GM21390 (cell line): ENCODE data around the gene APOBEC3F.
"Not testable (repeated sequence)": the region's sequence is repeated elsewhere in the genome, so short reads cannot be mapped to it uniquely, and the experiment has no call there.

Source experiments
- ATAC-seq: cut with Tn5 transposase; IDR thresholded peaks from one replicate; pipeline ENCODE4 v1.9.1; 2021; ENCODE audit not compliant: unreplicated experiment

Gene APOBEC3F

DNA sequence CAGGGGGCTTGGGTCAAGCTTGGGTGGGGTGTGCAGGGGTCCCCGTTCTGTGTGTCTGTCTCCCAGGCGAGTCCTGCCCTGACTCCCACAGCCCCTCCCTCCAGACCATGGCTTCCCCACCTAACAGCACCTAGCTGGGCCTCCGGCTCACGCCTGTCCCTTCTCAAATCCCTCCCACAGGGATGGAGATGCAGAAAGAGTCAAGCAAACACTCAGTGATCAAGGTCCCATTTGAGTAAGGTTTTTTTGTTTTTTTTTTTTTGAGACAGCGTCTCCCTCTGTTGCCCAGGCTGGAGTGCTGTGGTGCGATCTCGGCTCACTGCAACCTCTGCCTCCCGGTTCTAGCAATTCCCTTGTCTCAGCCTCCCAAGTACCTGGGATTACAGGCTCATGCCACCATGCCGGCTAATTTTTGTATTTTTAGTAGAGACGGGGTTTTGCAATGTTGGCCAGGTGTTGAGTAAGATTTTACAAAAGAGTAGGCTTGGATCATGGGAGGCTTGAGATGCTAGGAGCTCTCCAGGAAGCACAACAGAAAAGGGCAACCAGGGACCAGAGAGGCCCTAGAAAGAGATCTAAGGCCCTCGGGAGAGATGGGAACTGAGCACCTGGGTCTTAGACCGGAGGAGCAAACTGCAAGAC, 14.0 kb upstream of the APOBEC3F start:
- no peak for ATAC-seq

DNA sequence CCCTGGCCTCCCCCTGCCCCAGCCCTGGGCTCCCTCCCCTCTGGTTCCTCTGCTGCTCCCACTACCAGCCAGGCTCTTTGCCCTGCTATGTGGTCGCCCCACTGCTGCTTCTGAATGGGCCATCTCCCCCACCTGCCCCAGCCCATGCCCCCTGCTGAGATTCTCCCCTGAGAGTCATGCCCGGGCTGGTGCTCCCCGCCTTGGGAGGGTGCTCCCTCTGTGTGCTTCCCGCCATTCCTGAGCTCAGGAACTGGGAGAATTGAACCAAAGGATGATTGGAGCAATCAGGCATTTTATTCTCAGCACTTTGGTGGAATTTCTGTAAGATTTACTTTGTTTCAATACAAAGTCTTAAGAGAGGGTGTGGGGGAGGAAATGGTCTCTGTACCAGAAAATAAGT, 12.9 kb upstream of the APOBEC3F start:
- ATAC-seq = no peak

DNA sequence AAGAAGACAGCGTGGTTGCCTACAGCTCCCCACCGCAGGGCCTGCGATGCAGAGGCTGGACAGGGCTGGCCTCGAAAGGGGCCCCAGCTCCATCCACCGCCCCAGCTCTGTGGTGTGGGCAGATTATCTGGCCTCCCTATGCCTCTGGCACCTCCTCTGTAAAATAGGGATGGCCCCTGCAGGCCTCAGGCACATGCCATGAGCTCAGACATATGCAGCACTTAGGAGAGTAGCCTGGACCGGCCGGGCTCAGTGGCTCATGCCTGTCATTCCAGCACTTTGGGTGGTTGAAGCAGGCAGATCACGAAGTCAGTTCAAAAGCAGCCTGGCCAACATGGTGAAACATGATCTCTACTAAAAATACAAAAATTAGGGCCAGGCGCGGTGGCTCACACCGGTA, 12.4 kb upstream of the APOBEC3F start:
- ATAC-seq = no peak

DNA sequence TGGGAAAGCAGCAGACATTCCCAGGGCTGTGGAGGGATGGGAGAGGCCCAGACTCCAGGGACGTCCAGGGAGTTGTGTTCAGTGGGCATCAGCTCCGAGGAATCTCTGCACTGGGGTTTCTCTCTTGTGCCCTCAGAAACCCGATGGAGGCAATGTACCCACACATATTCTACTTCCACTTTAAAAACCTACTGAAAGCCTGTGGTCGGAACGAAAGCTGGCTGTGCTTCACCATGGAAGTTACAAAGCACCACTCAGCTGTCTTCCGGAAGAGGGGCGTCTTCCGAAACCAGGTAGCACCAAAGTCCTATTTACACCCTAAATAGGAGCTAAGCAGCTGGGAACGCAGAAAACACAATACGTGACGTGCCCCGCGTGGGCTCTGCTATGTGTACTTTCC, 11.4 kb upstream of the APOBEC3F start:
- no peak for ATAC-seq

DNA sequence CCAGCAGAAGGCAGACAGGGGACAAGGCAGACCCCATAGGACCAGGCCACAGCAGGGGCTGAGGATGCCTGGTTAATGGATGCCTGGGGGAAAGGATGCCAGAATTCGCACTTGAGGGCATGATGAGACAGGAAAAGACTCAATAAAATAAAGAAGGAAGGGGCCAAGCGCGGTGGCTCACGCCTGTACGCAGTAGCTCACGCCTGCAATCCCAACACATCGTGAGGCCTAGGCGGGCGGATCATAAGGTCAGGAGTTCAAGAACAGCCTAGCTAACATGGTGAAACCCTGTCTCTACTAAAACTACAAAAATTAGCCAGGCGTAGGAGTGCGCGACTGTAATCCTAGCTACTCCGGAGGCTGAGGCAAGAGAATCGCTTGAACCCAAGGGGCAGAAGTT, 10.0 kb upstream of the APOBEC3F start:
- no peak for ATAC-seq

DNA sequence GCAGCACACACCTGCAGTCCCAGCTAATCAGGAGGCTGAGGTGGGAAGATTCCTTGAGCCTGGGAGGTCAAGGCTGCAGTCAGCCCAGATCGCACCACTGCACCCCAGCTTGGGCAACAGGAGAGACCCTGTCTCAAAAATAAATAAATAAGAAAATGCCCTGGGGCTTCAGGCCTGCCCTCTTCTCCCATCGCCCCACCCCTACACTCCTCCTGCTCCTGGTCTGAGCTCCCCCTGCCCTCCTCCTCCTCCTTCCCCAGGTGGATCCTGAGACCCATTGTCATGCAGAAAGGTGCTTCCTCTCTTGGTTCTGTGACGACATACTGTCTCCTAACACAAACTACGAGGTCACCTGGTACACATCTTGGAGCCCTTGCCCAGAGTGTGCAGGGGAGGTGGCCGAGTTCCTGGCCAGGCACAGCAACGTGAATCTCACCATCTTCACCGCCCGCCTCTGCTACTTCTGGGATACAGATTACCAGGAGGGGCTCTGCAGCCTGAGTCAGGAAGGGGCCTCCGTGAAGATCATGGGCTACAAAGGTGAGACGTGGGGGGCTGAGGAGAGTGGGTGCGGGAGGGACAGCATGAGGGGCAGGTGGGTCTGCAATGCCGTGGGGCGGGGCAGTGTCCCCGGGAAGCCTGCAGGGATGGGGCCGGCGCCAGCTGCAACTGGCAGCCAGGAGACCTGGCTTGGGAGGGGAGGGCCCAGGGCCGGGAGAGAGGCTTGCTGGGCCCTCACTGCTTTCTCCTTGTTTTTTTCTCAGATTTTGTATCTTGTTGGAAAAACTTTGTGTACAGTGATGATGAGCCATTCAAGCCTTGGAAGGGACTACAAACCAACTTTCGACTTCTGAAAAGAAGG, 9.0 kb upstream of the APOBEC3F start:
- ATAC-seq = not testable (repeated sequence)

DNA sequence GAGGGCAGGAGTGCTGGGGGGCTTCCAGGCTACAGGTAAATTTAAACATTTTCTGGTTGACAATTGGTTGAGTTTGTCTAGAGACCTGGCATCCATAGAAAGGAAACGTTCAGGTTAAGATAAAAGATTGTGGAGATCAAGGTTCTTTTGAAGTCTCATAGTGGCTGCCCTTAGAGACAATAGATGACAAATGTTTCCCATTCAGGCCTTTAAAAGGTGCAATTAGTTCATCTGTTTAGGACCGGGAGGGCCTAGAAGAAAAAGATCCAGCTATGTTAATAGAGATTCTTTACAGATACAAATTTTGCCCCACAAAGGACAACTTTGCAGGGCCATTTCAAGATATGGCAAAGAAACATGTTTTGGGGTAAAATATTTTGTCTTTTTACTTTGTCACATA, 3.6 kb upstream of the APOBEC3F start:
- ATAC-seq = not testable (repeated sequence)

DNA sequence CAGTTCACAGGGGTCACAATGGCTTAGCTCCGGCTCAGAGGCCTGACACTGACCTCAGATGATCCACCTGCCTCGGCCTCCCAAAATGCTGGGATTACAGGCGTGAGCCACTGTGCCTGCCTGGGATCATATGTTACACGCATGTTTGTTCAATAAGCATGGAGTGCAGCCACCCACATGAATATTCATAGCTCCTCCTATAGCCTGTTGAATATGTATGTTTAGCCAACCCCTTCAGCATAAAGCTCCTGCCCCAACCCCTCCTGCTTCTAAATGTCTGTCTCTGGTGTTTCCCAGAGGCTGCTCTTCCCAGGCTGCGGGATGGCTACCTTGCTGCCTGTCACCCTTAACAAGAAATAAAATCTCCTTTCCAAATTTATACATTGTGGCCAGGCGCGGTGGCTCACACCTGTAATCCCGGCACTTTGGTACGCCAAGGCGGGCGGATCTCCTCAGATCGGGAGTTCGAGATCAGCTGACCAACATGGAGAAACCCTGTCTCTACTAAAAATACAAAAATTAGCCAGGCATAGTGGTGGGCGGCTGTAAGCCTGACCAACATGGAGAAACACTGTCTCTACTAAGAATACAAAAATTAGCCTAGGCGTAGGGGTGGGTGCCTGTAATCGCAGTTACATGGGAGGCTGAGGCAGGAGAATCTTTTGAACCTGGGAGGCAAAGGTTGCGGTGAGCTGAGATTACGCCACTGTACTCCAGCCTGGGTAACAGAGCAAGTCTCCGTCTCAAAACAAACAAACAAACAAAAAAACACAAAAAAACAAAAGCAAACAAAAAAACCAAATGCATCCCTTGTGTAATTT, 1.1 kb upstream of the APOBEC3F start:
- no peak for ATAC-seq

DNA sequence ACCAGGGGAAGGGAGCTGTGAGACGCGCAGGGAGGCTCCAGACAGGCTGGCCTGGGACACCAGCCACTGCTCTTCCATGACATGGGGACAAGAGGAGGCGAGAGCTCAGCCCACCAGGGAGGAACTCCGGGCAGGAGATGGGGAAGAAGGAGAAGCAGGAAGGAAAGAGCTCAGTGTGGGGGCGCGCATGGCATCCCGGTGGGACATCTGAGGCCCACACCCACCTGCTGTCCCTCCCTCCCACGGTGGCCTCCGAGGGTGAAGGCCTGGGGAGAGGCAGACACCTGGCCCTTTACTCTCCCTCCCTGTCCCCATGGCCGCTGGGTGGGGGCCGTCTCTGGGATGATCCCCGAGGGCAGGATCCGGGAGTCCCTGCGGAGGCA, 518 bp upstream of the APOBEC3F start:
- ATAC-seq = not testable (repeated sequence)

DNA sequence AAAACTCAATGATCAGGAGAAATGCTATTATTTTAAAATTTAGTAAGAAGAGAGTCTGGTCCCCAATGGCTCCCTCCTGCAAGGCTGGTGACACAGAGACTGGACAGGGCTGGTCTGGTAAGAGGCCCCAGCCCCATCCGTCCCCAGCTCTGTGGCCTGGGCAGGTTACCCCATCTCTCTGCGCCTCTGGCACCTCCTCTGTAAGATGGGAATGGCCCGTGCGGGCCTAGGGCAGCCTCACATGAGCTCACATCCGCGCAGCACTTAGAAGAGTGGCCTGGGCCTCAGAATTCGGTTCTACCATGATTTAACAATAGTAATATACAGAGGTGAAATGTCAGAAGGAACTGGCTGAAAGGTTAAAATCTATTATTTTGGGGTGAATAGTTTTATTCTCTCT, 1.2 kb downstream of the APOBEC3F start:
- ATAC-seq = no peak

DNA sequence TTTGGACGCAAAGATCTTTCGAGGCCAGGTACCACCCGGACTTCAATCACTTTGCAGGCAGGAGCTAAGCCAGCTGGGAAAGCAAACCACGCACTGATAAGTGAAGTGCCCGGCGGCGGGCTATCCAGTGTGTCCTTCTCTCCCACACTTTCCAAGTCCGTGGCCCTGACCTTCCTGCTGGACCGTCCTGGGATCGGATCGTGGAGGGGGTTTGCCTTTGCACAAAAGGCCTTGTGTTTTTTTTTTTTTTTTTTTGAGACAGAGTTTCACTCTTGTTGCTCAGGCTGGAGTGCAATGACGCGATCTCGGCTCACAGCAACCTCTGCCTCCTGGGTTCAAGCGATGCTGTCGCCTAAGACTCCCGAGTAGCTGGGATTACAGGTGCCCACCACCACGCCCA, 2.4 kb downstream of the APOBEC3F start:
- not testable (repeated sequence) for ATAC-seq

DNA sequence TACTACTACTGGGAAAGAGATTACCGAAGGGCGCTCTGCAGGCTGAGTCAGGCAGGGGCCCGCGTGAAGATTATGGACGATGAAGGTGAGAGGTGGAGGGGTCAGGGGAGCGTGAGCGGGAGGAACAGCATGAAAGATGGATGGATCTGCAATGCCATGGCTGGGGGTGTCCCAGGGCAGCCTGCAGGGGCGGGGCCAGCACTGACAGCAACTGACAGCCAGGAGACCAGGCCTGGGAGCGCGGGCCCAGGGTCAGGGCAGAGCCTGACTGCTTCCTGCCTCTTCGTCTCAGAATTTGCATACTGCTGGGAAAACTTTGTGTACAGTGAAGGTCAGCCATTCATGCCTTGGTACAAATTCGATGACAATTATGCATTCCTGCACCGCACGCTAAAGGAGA, 4.5 kb downstream of the APOBEC3F start:
- ATAC-seq = not testable (repeated sequence)

DNA sequence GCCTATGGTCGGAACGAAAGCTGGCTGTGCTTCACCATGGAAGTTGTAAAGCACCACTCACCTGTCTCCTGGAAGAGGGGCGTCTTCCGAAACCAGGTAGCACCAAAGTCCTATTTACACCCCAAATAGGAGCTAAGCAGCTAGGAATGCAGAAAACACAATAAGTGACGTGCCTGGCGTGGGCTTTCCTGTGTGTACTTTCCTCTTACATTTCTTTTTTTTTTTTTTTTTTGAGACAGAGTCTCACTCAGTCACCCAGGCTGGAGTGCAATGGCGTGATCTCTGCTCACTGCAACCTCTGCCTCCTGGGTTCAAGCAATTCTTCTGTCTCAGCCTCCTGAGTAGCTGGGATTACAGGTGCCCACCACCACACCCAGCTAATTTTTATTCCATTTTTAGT, 8.8 kb downstream of the APOBEC3F start:
- ATAC-seq = not testable (repeated sequence)

DNA sequence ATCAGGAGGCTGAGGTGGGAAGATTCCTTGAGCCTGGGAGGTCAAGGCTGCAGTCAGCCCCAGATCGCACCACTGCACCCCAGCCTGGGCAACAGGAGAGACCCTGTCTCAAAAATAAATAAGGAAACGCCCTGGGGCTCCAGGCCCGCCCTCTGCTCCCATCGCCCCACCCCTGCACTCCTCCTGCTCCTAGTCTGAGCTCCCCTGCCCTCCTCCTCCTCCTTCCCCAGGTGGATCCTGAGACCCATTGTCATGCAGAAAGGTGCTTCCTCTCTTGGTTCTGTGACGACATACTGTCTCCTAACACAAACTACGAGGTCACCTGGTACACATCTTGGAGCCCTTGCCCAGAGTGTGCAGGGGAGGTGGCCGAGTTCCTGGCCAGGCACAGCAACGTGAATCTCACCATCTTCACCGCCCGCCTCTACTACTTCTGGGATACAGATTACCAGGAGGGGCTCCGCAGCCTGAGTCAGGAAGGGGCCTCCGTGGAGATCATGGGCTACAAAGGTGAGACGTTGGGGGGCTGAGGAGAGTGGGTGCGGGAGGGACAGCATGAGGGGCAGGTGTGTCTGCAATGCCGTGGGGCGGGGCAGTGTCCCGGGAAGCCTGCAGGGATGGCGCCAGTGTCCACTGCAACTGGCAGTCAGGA, 11.3 kb downstream of the APOBEC3F start:
- ATAC-seq = not testable (repeated sequence)

DNA sequence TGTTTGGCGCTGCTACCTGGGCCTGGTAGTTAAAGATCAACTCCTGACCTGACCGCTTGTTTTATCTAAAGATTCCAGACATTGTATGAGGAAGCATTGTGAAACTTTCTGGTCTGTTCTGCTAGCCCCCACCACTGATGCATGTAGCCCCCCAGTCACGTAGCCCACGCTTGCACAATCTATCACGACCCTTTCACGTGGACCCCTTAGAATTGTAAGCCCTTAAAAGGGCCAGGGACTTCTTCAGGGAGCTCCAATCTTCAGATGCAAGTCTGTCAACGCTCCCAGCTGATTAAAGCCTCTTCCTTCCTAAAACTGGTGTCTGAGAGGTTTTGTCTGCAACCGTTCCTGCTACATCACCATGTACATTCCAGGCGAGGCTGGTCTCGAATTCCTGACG, 15.0 kb downstream of the APOBEC3F start:
- no peak for ATAC-seq

DNA sequence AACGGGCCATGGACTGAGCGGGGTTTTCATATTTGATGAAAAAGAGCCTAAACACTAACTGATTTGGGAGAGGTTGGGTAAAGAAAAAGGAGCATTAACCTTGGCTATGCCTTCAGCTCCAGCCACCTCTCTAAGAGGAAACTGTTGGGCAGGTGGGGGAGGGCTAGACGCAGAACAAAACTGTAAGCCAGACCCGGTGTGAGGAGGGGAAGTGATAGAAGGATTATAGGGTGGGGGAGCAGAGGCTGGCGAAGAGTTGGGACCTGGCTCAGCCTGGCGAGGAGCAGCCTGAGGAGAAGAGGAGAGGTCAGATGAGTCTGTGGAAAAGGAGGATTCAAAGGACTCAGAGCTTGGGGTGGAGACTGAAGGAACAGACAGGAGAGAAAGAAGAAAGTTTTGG, 20.6 kb downstream of the APOBEC3F start:
- not testable (repeated sequence) for ATAC-seq

DNA sequence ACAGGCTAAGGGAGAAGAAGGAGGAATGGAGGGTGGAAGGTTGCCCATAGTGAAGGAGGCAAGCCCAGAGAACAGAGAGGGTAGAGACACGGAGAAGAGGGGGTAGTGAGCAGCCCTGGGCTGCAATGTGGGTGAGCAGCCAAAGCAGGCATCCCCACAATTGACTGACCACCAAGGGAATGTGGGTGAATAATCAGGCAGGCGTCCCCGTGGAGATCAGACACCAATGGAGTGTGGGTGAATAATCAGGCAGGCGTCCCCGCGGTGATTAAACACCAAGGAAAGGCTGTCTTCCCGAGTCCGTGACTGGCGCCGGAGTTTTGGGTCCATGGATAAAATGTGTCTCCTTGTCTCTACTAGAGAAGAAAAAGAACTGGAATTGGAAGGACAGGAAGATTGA, 21.3 kb downstream of the APOBEC3F start:
- ATAC-seq = not testable (repeated sequence)

DNA sequence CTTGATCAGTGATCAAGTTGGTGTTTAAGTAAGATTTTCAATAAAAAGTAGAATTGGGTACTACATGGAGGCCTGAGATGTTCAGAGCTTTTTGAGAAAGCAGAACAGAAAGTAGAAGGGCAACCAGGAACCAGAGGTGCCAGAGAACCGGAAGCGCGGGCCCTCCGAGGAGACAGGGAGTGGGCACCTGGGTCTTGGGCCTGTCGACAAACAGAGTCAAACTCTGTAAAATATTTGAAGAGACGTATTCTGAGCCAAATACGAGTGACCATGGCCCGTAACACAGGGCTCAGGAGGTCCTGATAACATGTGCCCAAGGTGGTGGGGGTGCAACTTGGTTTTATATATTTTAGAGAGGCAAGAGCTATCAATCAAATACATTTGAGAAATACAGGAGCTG, 23.2 kb downstream of the APOBEC3F start:
- not testable (repeated sequence) for ATAC-seq

DNA sequence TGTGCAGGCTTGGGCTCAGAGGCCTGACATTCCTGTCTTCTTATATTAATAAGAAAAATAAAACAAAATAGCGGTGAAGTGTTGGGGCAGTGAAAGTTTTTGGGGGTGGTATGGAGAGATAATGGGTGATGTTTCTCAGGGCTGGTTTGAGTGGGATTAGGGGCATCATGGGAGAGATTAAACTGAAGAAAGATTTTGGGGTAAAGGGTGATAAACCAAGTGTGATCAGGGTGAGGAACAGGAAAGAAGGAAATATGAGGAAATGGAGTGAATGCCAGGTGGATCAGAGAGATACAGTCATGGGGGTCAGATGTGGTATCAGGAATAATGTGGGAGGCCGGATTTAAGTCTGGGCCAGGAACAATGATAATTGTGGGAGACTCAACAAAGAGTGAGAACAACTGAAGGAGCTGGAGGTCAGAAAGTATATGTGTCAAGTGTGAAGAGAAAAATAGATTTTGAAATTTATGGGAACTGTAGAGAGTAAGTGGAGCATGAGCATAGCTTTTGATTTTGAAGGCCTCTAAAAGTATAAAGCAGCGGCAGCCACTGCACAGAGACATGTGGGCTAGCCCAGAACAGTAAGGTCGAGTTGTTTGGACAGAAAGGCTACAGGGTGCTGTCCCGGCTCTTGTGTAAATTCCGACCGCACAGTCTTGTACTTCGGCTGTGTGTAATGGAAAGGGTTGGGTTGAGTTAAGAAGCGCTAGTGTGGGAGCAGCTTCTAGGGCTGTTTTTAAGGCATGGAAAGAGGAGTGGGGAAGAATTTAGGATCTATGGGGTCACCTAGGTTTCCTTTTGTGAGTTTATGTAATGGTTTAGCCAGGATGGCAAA, 26.0 kb downstream of the APOBEC3F start:
- ATAC-seq = not testable (repeated sequence)
